H9 (cell line): ENCODE data around the gene CDH7. TPM values are rescaled to one million over a fixed set of nuclear protein-coding genes. Genes with fewer than 3 reads are reported as not detected.

Source experiments
- DNase-seq: peaks from one replicate; pipeline ENCODE4 v3.0.0-alpha.2; 2017
- H2AFZ ChIP-seq: one replicate; pipeline ENCODE4 v1.6.1; 2013; ENCODE audit warnings: mild to moderate bottlenecking, low read length, control low read depth, moderate library complexity
- H2AK5ac ChIP-seq: 2 replicates; pipeline ENCODE4 v1.6.1; 2013; ENCODE audit warnings: low read length, control low read depth, mixed read lengths; ENCODE audit not compliant: insufficient read length
- H2BK120ac ChIP-seq: one replicate; pipeline ENCODE4 v1.6.1; 2013; ENCODE audit warnings: low read depth, mild to moderate bottlenecking, low read length, control low read depth, inconsistent platforms; ENCODE audit not compliant: poor library complexity, severe bottlenecking
- H2BK12ac ChIP-seq: 2 replicates; pipeline ENCODE4 v1.6.1; 2013; ENCODE audit warnings: low read length, control low read depth, mixed read lengths, low read depth; ENCODE audit not compliant: insufficient read length
- H2BK15ac ChIP-seq: 2 replicates; pipeline ENCODE4 v1.6.1; 2013; ENCODE audit warnings: low read depth, low read length, control low read depth
- H2BK20ac ChIP-seq: one replicate; pipeline ENCODE4 v1.6.1; 2013; ENCODE audit warnings: low read depth, mild to moderate bottlenecking, low read length, control low read depth, inconsistent platforms; ENCODE audit not compliant: poor library complexity, severe bottlenecking
- H2BK5ac ChIP-seq: 2 replicates; pipeline ENCODE4 v1.6.1; 2013; ENCODE audit warnings: low read length, control low read depth, mixed read lengths; ENCODE audit not compliant: insufficient read length
- H3K14ac ChIP-seq: 2 replicates; pipeline ENCODE4 v1.6.1; 2013; ENCODE audit warnings: low read length, control low read depth; ENCODE audit not compliant: insufficient read depth
- H3K18ac ChIP-seq: 2 replicates; pipeline ENCODE4 v1.6.1; 2013; ENCODE audit warnings: low read depth, mild to moderate bottlenecking, mixed read lengths, low read length, control low read depth; ENCODE audit not compliant: insufficient read length
- H3K23ac ChIP-seq: 2 replicates; pipeline ENCODE4 v1.6.1; 2013; ENCODE audit warnings: low read length, control low read depth, mixed read lengths, low read depth; ENCODE audit not compliant: insufficient read length
- H3K23me2 ChIP-seq: 2 replicates; pipeline ENCODE4 v1.6.1; 2013; ENCODE audit warnings: low read depth, mild to moderate bottlenecking, mixed read lengths, low read length, control low read depth; ENCODE audit not compliant: insufficient read length, poor library complexity, severe bottlenecking
- H3K27ac ChIP-seq: 2 replicates; pipeline ENCODE4 v1.5.1; 2013; ENCODE audit warnings: low read length, control low read depth, mixed read lengths, low read depth; ENCODE audit not compliant: insufficient read length
- H3K27me3 ChIP-seq: 2 replicates; pipeline ENCODE4 v1.6.1; 2013; ENCODE audit warnings: low read length, control low read depth, inconsistent platforms; ENCODE audit not compliant: insufficient read depth
- H3K4ac ChIP-seq: 2 replicates; pipeline ENCODE4 v1.6.1; 2013; ENCODE audit warnings: low read depth, mild to moderate bottlenecking, control low read depth, inconsistent platforms, low read length, moderate library complexity
- H3K4me1 ChIP-seq: 2 replicates; pipeline ENCODE4 v1.6.1; 2013; ENCODE audit warnings: low read length, control low read depth, inconsistent platforms; ENCODE audit not compliant: insufficient read depth
- H3K4me2 ChIP-seq: 2 replicates; pipeline ENCODE4 v1.6.1; 2013; ENCODE audit warnings: low read length, control low read depth, mixed read lengths; ENCODE audit not compliant: insufficient read length, insufficient read depth
- H3K56ac ChIP-seq: 2 replicates; pipeline ENCODE4 v1.6.1; 2013; ENCODE audit warnings: low read depth, mild to moderate bottlenecking, mixed read lengths, low read length, control low read depth; ENCODE audit not compliant: insufficient read length
- H3K79me1 ChIP-seq: 2 replicates; pipeline ENCODE4 v1.6.1; 2013; ENCODE audit warnings: low read depth, mild to moderate bottlenecking, moderate library complexity, low read length, control low read depth, inconsistent platforms; ENCODE audit not compliant: insufficient read depth, poor library complexity, severe bottlenecking
- H3K79me2 ChIP-seq: 2 replicates; pipeline ENCODE4 v1.6.1; 2013; ENCODE audit warnings: low read length, control low read depth, inconsistent platforms; ENCODE audit not compliant: insufficient read depth
- H3K9ac ChIP-seq: 2 replicates; pipeline ENCODE4 v1.6.1; 2013; ENCODE audit warnings: low read length, control low read depth, mixed read lengths; ENCODE audit not compliant: insufficient read length; ENCODE audit errors: extremely low read depth
- H3K9me3 ChIP-seq: one replicate; pipeline ENCODE4 v1.6.1; 2013; ENCODE audit warnings: low read depth, low read length, inconsistent platforms; ENCODE audit not compliant: control insufficient read depth
- H3T11ph ChIP-seq: one replicate; pipeline ENCODE4 v1.6.1; 2013; ENCODE audit warnings: mild to moderate bottlenecking, low read length, control low read depth, inconsistent platforms
- H4K20me1 ChIP-seq: one replicate; pipeline ENCODE4 v1.6.1; 2013; ENCODE audit not compliant: control insufficient read depth, insufficient read length, insufficient read depth
- H4K5ac ChIP-seq: 2 replicates; pipeline ENCODE4 v1.6.1; 2013; ENCODE audit warnings: low read depth, mild to moderate bottlenecking, mixed read lengths, low read length, control low read depth; ENCODE audit not compliant: insufficient read length
- H4K8ac ChIP-seq: replicated peaks from 2 replicates; pipeline ENCODE4 v1.6.1; 2013; ENCODE audit warnings: low read length, control low read depth, mixed read lengths, low read depth; ENCODE audit not compliant: insufficient read length
- H4K91ac ChIP-seq: 2 replicates; pipeline ENCODE4 v1.6.1; 2013; ENCODE audit warnings: low read depth, mild to moderate bottlenecking, moderate library complexity, mixed read lengths, low read length, control low read depth; ENCODE audit not compliant: insufficient read length
- H3K27ac Mint-ChIP-seq, 3 experiments: 2 replicates in 2 of 3; 3 replicates in 1 of 3; pipeline ENCODE4 v1.8.0; 2020 to 2021; ENCODE audit warnings: mixed read lengths in 3 of 3, mild to moderate bottlenecking in 1 of 3, moderate library complexity in 1 of 3
- H3K27me3 Mint-ChIP-seq: 2 replicates; pipeline ENCODE4 v1.8.0; 2021; ENCODE audit warnings: low read depth, mild to moderate bottlenecking, moderate library complexity, mixed read lengths
- H3K36me3 Mint-ChIP-seq, 3 experiments: 2 replicates in 2 of 3; 3 replicates in 1 of 3; pipeline ENCODE4 v1.8.0; 2020 to 2021; ENCODE audit warnings: low read depth in 3 of 3, mixed read lengths in 3 of 3; ENCODE audit not compliant: insufficient read depth in 1 of 3
- H3K4me1 Mint-ChIP-seq, 2 experiments: 2 replicates each; pipeline ENCODE4 v1.8.0; 2020; ENCODE audit warnings: mixed read lengths in 2 of 2
- H3K4me3 Mint-ChIP-seq, 2 experiments: 2 replicates in 1 of 2; 3 replicates in 1 of 2; pipeline ENCODE4 v1.8.0; 2020 to 2021; ENCODE audit warnings: mild to moderate bottlenecking in 2 of 2, mixed read lengths in 2 of 2, moderate library complexity in 1 of 2
- H3K9me3 Mint-ChIP-seq, 2 experiments: 2 replicates in 1 of 2; 3 replicates in 1 of 2; pipeline ENCODE4 v1.8.0; 2020; ENCODE audit warnings: mild to moderate bottlenecking in 2 of 2, mixed read lengths in 2 of 2, moderate library complexity in 1 of 2
- WGBS: extraction: QIAGEN DNeasy Blood & Tissue Kit; methylation state at CpG from one replicate; pipeline ENCODE4 v1.1.7; 2013; ENCODE audit warnings: missing lambda C conversion rate, low lambda C conversion rate, mixed read lengths; ENCODE audit not compliant: insufficient read length; ENCODE audit errors: extremely low coverage; 5-methylcytosine and 5-hydroxymethylcytosine counted together
- total RNA-seq: library from RNA; stranded (reverse); gene quantifications from 2 replicates; pipeline ENCODE4 v1.2.1, GENCODE V29; 2021
- TF ChIP-seq, protein P1 (sequence below): fragments of 200-600 bp; sonication (generic); conservative IDR thresholded peaks from 3 replicates; pipeline ENCODE4 v1.8.0; 2021; ENCODE audit warnings: antibody characterized with exemption, mild to moderate bottlenecking

CDH7 gene
- total RNA-seq, 1 experiment from 2014 or later = 0.13 TPM

DNA sequence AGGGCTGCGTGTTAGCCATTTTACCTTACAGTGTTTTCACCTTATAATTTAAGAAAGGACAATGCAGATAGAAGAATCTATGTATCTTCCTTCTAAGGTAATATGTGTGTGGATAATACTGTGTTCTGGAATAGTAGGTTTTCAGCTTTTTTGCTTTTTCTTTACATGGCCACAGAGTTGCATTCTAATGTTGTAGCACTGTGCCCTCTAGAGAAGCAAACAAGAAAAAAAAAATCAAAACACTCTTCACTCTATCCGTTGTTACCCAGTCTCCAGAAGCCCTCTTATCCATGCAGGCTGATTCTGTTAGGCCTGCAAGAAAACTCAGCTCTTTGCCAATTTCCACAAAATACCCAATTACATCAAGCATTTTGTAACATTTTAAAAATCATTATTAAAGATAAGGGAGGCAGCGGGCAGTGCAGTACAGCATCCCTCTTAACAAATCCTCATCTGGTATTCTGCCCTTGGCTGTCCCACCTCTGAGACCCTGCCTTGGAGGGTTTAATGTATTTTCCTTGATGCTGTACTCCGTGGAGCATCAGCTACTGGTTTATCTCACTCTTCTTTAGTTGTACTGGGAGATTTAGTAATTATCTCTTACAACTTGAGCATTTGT is 41.8 kb downstream of the CDH7 start:
- Histone ChIP-seq H3K9me3 (no peaks in the 10 kb centered on the region), H3K18ac (no peak overlapping the region), H3K4ac (no peak overlapping the region), H2BK5ac (no peak overlapping the region), H2BK12ac (no peak overlapping the region), H3K23me2 (no peaks in the 10 kb centered on the region), H2BK15ac (no peak overlapping the region), H2AFZ (no peak overlapping the region), H4K5ac (no peak overlapping the region), H3K9ac (no peak overlapping the region), H3K79me1 (no peaks in the 10 kb centered on the region), H4K91ac (no peak overlapping the region), H3K23ac (no peak overlapping the region), H3K4me2 (no peak overlapping the region), H3K56ac (no peak overlapping the region), H2BK120ac (no peak overlapping the region), H3K14ac (no peak overlapping the region), H4K20me1 (no peaks in the 10 kb centered on the region), H3K4me1 (no peaks in the 10 kb centered on the region), H4K8ac (no peak overlapping the region), H3K27ac (no peak overlapping the region), H3K79me2 (no peaks in the 10 kb centered on the region), H2BK20ac (no peak overlapping the region), H2AK5ac (no peak overlapping the region), H3T11ph (no peak overlapping the region), H3K27me3 (no peaks in the 10 kb centered on the region)
- TF ChIP-seq, protein P1, sequence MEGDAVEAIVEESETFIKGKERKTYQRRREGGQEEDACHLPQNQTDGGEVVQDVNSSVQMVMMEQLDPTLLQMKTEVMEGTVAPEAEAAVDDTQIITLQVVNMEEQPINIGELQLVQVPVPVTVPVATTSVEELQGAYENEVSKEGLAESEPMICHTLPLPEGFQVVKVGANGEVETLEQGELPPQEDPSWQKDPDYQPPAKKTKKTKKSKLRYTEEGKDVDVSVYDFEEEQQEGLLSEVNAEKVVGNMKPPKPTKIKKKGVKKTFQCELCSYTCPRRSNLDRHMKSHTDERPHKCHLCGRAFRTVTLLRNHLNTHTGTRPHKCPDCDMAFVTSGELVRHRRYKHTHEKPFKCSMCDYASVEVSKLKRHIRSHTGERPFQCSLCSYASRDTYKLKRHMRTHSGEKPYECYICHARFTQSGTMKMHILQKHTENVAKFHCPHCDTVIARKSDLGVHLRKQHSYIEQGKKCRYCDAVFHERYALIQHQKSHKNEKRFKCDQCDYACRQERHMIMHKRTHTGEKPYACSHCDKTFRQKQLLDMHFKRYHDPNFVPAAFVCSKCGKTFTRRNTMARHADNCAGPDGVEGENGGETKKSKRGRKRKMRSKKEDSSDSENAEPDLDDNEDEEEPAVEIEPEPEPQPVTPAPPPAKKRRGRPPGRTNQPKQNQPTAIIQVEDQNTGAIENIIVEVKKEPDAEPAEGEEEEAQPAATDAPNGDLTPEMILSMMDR = no peak
- WGBS = no CpG with 5 or more reads among the region's 4 CpGs
- no peak overlapping the region for H3K4me3 Mint-ChIP-seq
- DNase-seq = no peak
- H3K27ac Mint-ChIP-seq = no peak overlapping the region
- H3K27me3 Mint-ChIP-seq = peaks cover 3% of the 10 kb centered on the region
- no peaks in the 10 kb centered on the region for H3K9me3 Mint-ChIP-seq
- no peaks in the 10 kb centered on the region for H3K4me1 Mint-ChIP-seq
- H3K36me3 Mint-ChIP-seq = no peaks in the 10 kb centered on the region
